IMR-90 (cell line): Measurements from ENCODE around the gene SASH3. TPM values are rescaled to one million over a fixed set of nuclear protein-coding genes. Genes with fewer than 3 reads are reported as not detected.

Experiments
- ATAC-seq: fragments of 200-7000 bp; cut with Tn5 transposase; 2 replicates; pipeline ENCODE4 v1.9.1; 2020; ENCODE audit warnings: low read depth, mild to moderate bottlenecking, moderate library complexity
- BruUV-seq: library from RNA; stranded (reverse); fragments of 400-500 nt; replicated peaks from 2 replicates; lab custom pipeline; 2021; lab: Mats Ljungman, UMichigan
- CTCF ChIA-PET: fragments of 300-600 bp; formaldehyde crosslinking; extraction: SDS; loops from one replicate; lab custom pipeline; 2021; ENCODE audit warnings: antibody characterized with exemption; lab: Yijun Ruan, JAX
- POLR2A ChIA-PET: fragments of 300-600 bp; sonication (Branson Sonifier 250); formaldehyde crosslinking; loops from one replicate; lab custom pipeline; 2022; ENCODE audit warnings: antibody characterized with exemption; ENCODE audit not compliant: unreplicated experiment; lab: Charles Lee
- DNase-seq: peaks from one replicate; pipeline ENCODE4 v3.0.0; 2013
- H2AFZ ChIP-seq: replicated peaks from 2 replicates; pipeline ENCODE3; 2013; ENCODE audit warnings: low read length, mild to moderate bottlenecking; ENCODE audit not compliant: poor library complexity
- H2AK5ac ChIP-seq: 2 replicates; pipeline ENCODE4 v1.6.1; 2013; ENCODE audit warnings: low read depth, low read length, inconsistent platforms
- H2AK9ac ChIP-seq: replicated peaks from 2 replicates; pipeline ENCODE3; 2013; ENCODE audit warnings: mild to moderate bottlenecking, low read depth, low read length, moderate library complexity; ENCODE audit not compliant: poor library complexity
- H2BK120ac ChIP-seq: 2 replicates; pipeline ENCODE4 v1.6.1; 2013; ENCODE audit warnings: low read depth, low read length, inconsistent platforms
- H2BK15ac ChIP-seq: 3 replicates; pipeline ENCODE4 v1.6.1; 2013; ENCODE audit warnings: low read depth, low read length, inconsistent platforms
- H2BK20ac ChIP-seq: 2 replicates; pipeline ENCODE4 v1.6.1; 2013; ENCODE audit warnings: low read depth, mild to moderate bottlenecking, inconsistent platforms, low read length, moderate library complexity
- H2BK5ac ChIP-seq: 2 replicates; pipeline ENCODE4 v1.6.1; 2013; ENCODE audit warnings: mild to moderate bottlenecking, low read depth, low read length, inconsistent platforms; ENCODE audit not compliant: poor library complexity, severe bottlenecking
- H3K14ac ChIP-seq: replicated peaks from 2 replicates; pipeline ENCODE4 v1.6.1; 2013; ENCODE audit warnings: low read depth, low read length, inconsistent platforms
- H3K18ac ChIP-seq: 2 replicates; pipeline ENCODE4 v1.6.1; 2013; ENCODE audit warnings: low read depth, low read length, control low read depth
- H3K23ac ChIP-seq: 2 replicates; pipeline ENCODE4 v1.6.1; 2013; ENCODE audit warnings: low read depth, low read length, inconsistent platforms
- H3K27ac ChIP-seq: 2 replicates; pipeline ENCODE4 v1.5.1; 2013; ENCODE audit warnings: mild to moderate bottlenecking, control low read depth, low read length; ENCODE audit not compliant: insufficient read depth
- H3K27me3 ChIP-seq: 2 replicates; pipeline ENCODE4 v1.6.1; 2013; ENCODE audit warnings: low read length; ENCODE audit not compliant: control insufficient read depth, insufficient read depth
- H3K36me3 ChIP-seq: 2 replicates; pipeline ENCODE4 v1.6.1; 2013; ENCODE audit warnings: low read length, mixed read lengths; ENCODE audit not compliant: control insufficient read depth, insufficient read depth
- H3K4ac ChIP-seq: 2 replicates; pipeline ENCODE4 v1.6.1; 2013; ENCODE audit warnings: low read depth, low read length, inconsistent platforms
- H3K4me1 ChIP-seq: 2 replicates; pipeline ENCODE4 v1.6.1; 2013; ENCODE audit warnings: low read length, mixed read lengths; ENCODE audit not compliant: control insufficient read depth, insufficient read depth
- H3K4me2 ChIP-seq: 2 replicates; pipeline ENCODE4 v1.6.1; 2013; ENCODE audit warnings: low read depth, mild to moderate bottlenecking, control low read depth, low read length, moderate library complexity
- H3K4me3 ChIP-seq: 2 replicates; pipeline ENCODE4 v1.5.1; 2013; ENCODE audit warnings: low read depth, mild to moderate bottlenecking, control low read depth, low read length, moderate library complexity; ENCODE audit not compliant: insufficient read depth
- H3K56ac ChIP-seq: 2 replicates; pipeline ENCODE4 v1.6.1; 2013; ENCODE audit warnings: low read length, inconsistent platforms; ENCODE audit not compliant: insufficient read depth; ENCODE audit errors: extremely low read depth
- H3K79me1 ChIP-seq, 2 experiments: 2 replicates each; pipeline ENCODE4 v1.6.1; 2013; ENCODE audit warnings: low read length in 2 of 2, inconsistent platforms in 1 of 2, low read depth in 1 of 2
- H3K9ac ChIP-seq: 2 replicates; pipeline ENCODE4 v1.6.1; 2013; ENCODE audit warnings: low read depth, low read length, control low read depth
- H3K9me1 ChIP-seq: 2 replicates; pipeline ENCODE4 v1.6.1; 2013; ENCODE audit warnings: low read length, inconsistent platforms; ENCODE audit not compliant: insufficient read depth
- H3K9me3 ChIP-seq: 2 replicates; pipeline ENCODE4 v1.6.1; 2013; ENCODE audit warnings: low read length; ENCODE audit not compliant: control insufficient read depth, insufficient read depth
- H4K20me1 ChIP-seq: 2 replicates; pipeline ENCODE4 v1.6.1; 2013; ENCODE audit warnings: low read length, inconsistent platforms; ENCODE audit not compliant: insufficient read depth
- H4K5ac ChIP-seq: 2 replicates; pipeline ENCODE4 v1.6.1; 2013; ENCODE audit warnings: mild to moderate bottlenecking, low read depth, low read length, control low read depth
- H4K8ac ChIP-seq, 2 experiments: 2 replicates each; pipeline ENCODE4 v1.6.1; 2013; ENCODE audit warnings: low read depth in 2 of 2, low read length in 2 of 2, control low read depth in 1 of 2, inconsistent platforms in 1 of 2
- H4K91ac ChIP-seq: 2 replicates; pipeline ENCODE4 v1.6.1; 2013; ENCODE audit warnings: low read depth, low read length, inconsistent platforms; ENCODE audit not compliant: insufficient read depth
- CEBPB ChIP-seq: IDR thresholded peaks from 2 replicates; pipeline ENCODE4 v1.6.1; 2012; ENCODE audit warnings: low read depth, low read length, improper control_type of control experiment
- CHD1 ChIP-seq: IDR thresholded peaks from 2 replicates; pipeline ENCODE4 v1.6.1; 2012; ENCODE audit warnings: low read depth, low read length, improper control_type of control experiment
- FOS ChIP-seq: fragments of 150-350 bp; IDR thresholded peaks from 2 replicates; pipeline ENCODE4 v1.6.1; 2016; ENCODE audit warnings: low read depth, low read length
- MAFK ChIP-seq: IDR thresholded peaks from 2 replicates; pipeline ENCODE4 v1.6.1; 2012; ENCODE audit warnings: low read depth, low read length, improper control_type of control experiment
- MAZ ChIP-seq: IDR thresholded peaks from 2 replicates; pipeline ENCODE4 v1.6.1; 2012; ENCODE audit warnings: low read depth, mild to moderate bottlenecking, low read length, improper control_type of control experiment, moderate library complexity, borderline replicate concordance
- MXI1 ChIP-seq: IDR thresholded peaks from 2 replicates; pipeline ENCODE4 v1.6.1; 2012; ENCODE audit warnings: low read depth, mild to moderate bottlenecking, low read length, moderate library complexity, borderline replicate concordance
- RAD21 ChIP-seq: IDR thresholded peaks from 2 replicates; pipeline ENCODE4 v1.6.1; 2012; ENCODE audit warnings: low read length, improper control_type of control experiment
- RCOR1 ChIP-seq: IDR thresholded peaks from 2 replicates; pipeline ENCODE4 v1.6.1; 2012; ENCODE audit warnings: mild to moderate bottlenecking, low read length, improper control_type of control experiment; ENCODE audit not compliant: insufficient replicate concordance
- RFX5 ChIP-seq: IDR thresholded peaks from 2 replicates; pipeline ENCODE4 v1.8.0; 2012; ENCODE audit warnings: low read depth, mild to moderate bottlenecking, low read length, moderate library complexity
- SMC3 ChIP-seq: fragments of 150-350 bp; IDR thresholded peaks from 2 replicates; pipeline ENCODE4 v1.6.1; 2016; ENCODE audit warnings: low read depth, mild to moderate bottlenecking, antibody characterized with exemption, low read length, moderate library complexity
- WGBS, 2 experiments: methylation state at CpG; one replicate each; pipeline versions ENCODE4 v1.1.5 to v1.1.7; 2013; ENCODE audit warnings: missing lambda C conversion rate in 2 of 2; ENCODE audit not compliant: insufficient read length in 1 of 2; ENCODE audit errors: extremely low coverage in 2 of 2; 5-methylcytosine and 5-hydroxymethylcytosine counted together
- dilution Hi-C: fragments of 300-500 bp; cut with HindIII; formaldehyde crosslinking; loops from one replicate; pipeline ENCODE4 v1.14.3; 2018; ENCODE audit warnings: low sequenced_read_pairs; ENCODE audit not compliant: unreplicated experiment
- in situ Hi-C: fragments of 300-500 bp; cut with MboI; formaldehyde crosslinking; loops from 3 replicates; pipeline ENCODE4 v1.14.3; 2019; ENCODE audit warnings: low sequenced_read_pairs, inconsistent platforms, mixed read lengths
- intact Hi-C: fragments of 100-400 bp; cut with micrococcal nuclease; formaldehyde crosslinking; loops from 2 replicates; pipeline ENCODE4 v1.10.0; 2022
- polyA plus RNA-seq, 3 experiments: library from polyadenylated mRNA; depleted of rRNA; stranded (reverse); fragments of >200 nt; gene quantifications; 2 replicates each; pipeline ENCODE4 v1.2.3, GENCODE V29; 2012; ENCODE audit warnings: low replicate concordance in 1 of 3
- total RNA-seq: library from RNA; depleted of rRNA; stranded (reverse); fragments of >200 nt; gene quantifications from 2 replicates; pipeline ENCODE4 v1.2.3, GENCODE V29; 2012
- TF ChIP-seq, protein P1 (sequence below): fragments of 150-350 bp; IDR thresholded peaks from 2 replicates; pipeline ENCODE4 v1.6.1; 2016; ENCODE audit warnings: low read depth, mild to moderate bottlenecking, low read length, moderate library complexity, borderline replicate concordance
- TF ChIP-seq, protein P2 (sequence below): fragments of 150-350 bp; IDR thresholded peaks from 2 replicates; pipeline ENCODE4 v1.6.1; 2017; ENCODE audit warnings: mild to moderate bottlenecking, antibody characterized with exemption, low read length, low read depth

The SASH3 gene
- total and polyA plus RNA-seq, 2 of the 4 experiments (the other 2 are of a cell fraction) = not detected

DNA sequence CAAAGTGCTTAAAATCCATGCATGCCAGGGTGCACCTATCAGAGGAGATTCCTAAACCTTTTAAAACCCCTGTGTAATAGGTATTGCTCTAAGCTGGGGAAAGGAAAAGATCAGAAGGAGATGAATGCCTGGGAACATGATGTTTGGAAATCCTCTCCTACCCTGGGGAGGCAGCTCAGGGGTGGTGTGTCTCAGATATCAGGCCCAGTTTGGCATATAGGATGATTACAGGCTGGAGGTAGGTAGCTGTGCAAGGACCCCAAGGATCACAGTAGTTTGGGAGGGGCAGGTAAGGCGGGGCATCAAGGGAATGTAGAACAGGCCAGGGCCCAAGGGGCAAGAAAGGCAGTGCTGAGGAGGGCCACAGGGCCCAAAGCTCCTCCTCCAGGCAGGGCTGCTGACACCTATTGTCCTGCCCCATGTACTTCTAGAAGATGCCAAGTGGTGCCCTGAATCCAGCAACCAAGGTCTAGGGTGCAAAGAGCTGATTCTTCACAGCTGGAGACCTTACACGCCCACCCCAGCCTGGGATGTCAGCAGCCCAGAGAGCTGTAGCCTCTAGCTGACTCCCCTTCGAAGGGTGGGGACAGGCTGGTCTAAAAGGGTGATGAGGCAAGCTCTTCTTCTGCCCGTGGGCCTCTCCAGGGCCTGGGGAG, 17.6 kb downstream of the SASH3 start:
- H2AK5ac ChIP-seq = no peak overlapping the region
- CTCF ChIA-PET = no interaction called here
- H2BK120ac ChIP-seq = no peak overlapping the region
- no peak overlapping the region for H2AFZ ChIP-seq
- no peak overlapping the region for H4K91ac ChIP-seq
- no peaks in the 10 kb centered on the region for H3K79me1 ChIP-seq
- no peak overlapping the region for H4K5ac ChIP-seq
- no peak overlapping the region for H2AK9ac ChIP-seq
- intact Hi-C loops = no loop called here
- no peaks in the 10 kb centered on the region for H3K4me1 ChIP-seq
- no peaks in the 10 kb centered on the region for H3K9me1 ChIP-seq
- no peak overlapping the region for H3K14ac ChIP-seq
- no peaks in the 10 kb centered on the region for H4K20me1 ChIP-seq
- no peaks in the 10 kb centered on the region for H3K9me3 ChIP-seq
- no peak overlapping the region for H3K23ac ChIP-seq
- H3K27me3 ChIP-seq = no peaks in the 10 kb centered on the region; the same call in 1 of the 2 replicates
- in situ Hi-C loops = no loop called here
- no peak overlapping the region for H3K9ac ChIP-seq
- H3K56ac ChIP-seq = no peak overlapping the region
- POLR2A ChIA-PET = no interaction called here
- no peak overlapping the region for H4K8ac ChIP-seq
- no peak for TF ChIP-seq FOS
- no peak for TF ChIP-seq RFX5
- no peak for TF ChIP-seq RAD21
- TF ChIP-seq, protein P1, sequence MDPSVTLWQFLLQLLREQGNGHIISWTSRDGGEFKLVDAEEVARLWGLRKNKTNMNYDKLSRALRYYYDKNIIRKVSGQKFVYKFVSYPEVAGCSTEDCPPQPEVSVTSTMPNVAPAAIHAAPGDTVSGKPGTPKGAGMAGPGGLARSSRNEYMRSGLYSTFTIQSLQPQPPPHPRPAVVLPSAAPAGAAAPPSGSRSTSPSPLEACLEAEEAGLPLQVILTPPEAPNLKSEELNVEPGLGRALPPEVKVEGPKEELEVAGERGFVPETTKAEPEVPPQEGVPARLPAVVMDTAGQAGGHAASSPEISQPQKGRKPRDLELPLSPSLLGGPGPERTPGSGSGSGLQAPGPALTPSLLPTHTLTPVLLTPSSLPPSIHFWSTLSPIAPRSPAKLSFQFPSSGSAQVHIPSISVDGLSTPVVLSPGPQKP = no peak
- no peak for TF ChIP-seq SMC3
- no peak for TF ChIP-seq RCOR1
- TF ChIP-seq MAZ = no peak
- TF ChIP-seq CEBPB = no peak
- TF ChIP-seq CHD1 = no peak
- no peak for TF ChIP-seq MXI1
- TF ChIP-seq, protein P2, sequence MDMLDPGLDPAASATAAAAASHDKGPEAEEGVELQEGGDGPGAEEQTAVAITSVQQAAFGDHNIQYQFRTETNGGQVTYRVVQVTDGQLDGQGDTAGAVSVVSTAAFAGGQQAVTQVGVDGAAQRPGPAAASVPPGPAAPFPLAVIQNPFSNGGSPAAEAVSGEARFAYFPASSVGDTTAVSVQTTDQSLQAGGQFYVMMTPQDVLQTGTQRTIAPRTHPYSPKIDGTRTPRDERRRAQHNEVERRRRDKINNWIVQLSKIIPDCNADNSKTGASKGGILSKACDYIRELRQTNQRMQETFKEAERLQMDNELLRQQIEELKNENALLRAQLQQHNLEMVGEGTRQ = no peak
- TF ChIP-seq MAFK = no peak
- BruUV-seq = no TSS peak
- H3K4ac ChIP-seq = no peak overlapping the region
- no peak overlapping the region for H2BK5ac ChIP-seq
- ATAC-seq = no peak
- no peak overlapping the region for H3K27ac ChIP-seq
- no peaks in the 10 kb centered on the region; the same call in 1 of the 2 replicates for H3K36me3 ChIP-seq
- no peak for DNase-seq
- no peak overlapping the region for H2BK15ac ChIP-seq
- dilution Hi-C loops = no loop called here
- no peak overlapping the region for H3K18ac ChIP-seq
- 40% methylated on average over 1 of the region's 4 CpGs; no CpG with 5 or more reads in 1 of the 2 experiments for WGBS, 2 experiments
- no peak overlapping the region for H3K4me2 ChIP-seq
- H3K4me3 ChIP-seq = no peak overlapping the region
- H2BK20ac ChIP-seq = no peak overlapping the region
